Right ventricle myocardium inferior (tissue), 1 donor: ENCODE results near the gene SRP72. TPM values are rescaled to one million over a fixed set of nuclear protein-coding genes. Genes with fewer than 3 reads are reported as not detected.
A peak's percentile ranks its signal among the peaks of the same experiment; 100 is the strongest.
"Not testable (repeated sequence)": the region's sequence is repeated elsewhere in the genome, so short reads cannot be mapped to it uniquely, and the experiment has no call there.

ENCODE experiments used
- ATAC-seq: fragments of 200-7000 bp; cut with Tn5 transposase; one replicate; pipeline ENCODE4 v1.9.1; 2020; ENCODE audit warnings: mild to moderate bottlenecking, moderate library complexity
- DNase-seq: peaks from one replicate; pipeline ENCODE4 v3.0.0; 2021; ENCODE audit errors: missing footprints
- intact Hi-C: fragments of 100-400 bp; cut with DNase I; formaldehyde crosslinking; loops from one replicate; pipeline ENCODE4 v1.11.0; 2022
- long read RNA-seq: library from polyadenylated mRNA; unstranded; transcript quantifications from one replicate; pipeline ENCODE4 v2.0.0, GENCODE V29; 2021
- total RNA-seq: library from RNA; stranded (reverse); fragmentation: NEBNext Ultra II Directional; extraction: Animal tissue kit (Norgen Biotek cat#: 25700); gene quantifications from one replicate; pipeline ENCODE4 v1.2.1, GENCODE V29; 2021
- donor health status: DM: no; HTN: yes; CAD: no; lungs with severe emphysema.

The SRP72 gene
- total RNA-seq: 32.4 TPM
- long read RNA-seq, full-length matches to known transcripts: 12 of 15 reads
- long read RNA-seq, partial matches to known transcripts: 3 of 15 reads
- long read RNA-seq, other reads (novel, unspliced or antisense): 0 of 15 reads

- DNase-seq: peak; percentile 94
- intact Hi-C loops: no loop called here
- ATAC-seq: peak; percentile 98
Measured at GRCh38 chr4:56467284-56468096, at the start of gene SRP72. Gene SRP72, plus strand, starts transcription at chr4:56467617. Its CDS starts 19 bp downstream, at chr4:56467636.

GRCh38 chr4:56424176-56424575 lies 43.2 kb upstream of the SRP72 start:
- intact Hi-C loops: loop anchor here (10.0 kb wide), 1 partner anchor 411 kb away; no protein-coding TSS in a partner anchor
- DNase-seq (no peak), ATAC-seq (no peak)

GRCh38 chr4:56424697-56425514 lies 42.5 kb upstream of the SRP72 start:
- intact Hi-C loops: loop anchor here (5.0 to 10.0 kb wide), 2 partner anchors 117 to 410 kb away; no protein-coding TSS in a partner anchor
- ATAC-seq (peak; percentile 34), DNase-seq (no peak)

- DNase-seq (no peak), ATAC-seq (no peak)
- intact Hi-C loops: loop anchor here (5.0 to 10.0 kb wide), 2 partner anchors 117 to 409 kb away; no protein-coding TSS in a partner anchor
Measured at GRCh38 chr4:56425518-56425917, 41.9 kb upstream of the SRP72 start.

GRCh38 chr4:56426273-56426672 lies 41.1 kb upstream of the SRP72 start:
- intact Hi-C loops: loop anchor here (5.0 to 10.0 kb wide), 2 partner anchors 116 to 409 kb away; no protein-coding TSS in a partner anchor
- no peak for DNase-seq
- ATAC-seq: no peak

GRCh38 chr4:56427179-56427578 lies 40.2 kb upstream of the SRP72 start:
- ATAC-seq (no peak), DNase-seq (no peak)
- intact Hi-C loops: loop anchor here (5.0 to 10.0 kb wide), 2 partner anchors 115 to 408 kb away; no protein-coding TSS in a partner anchor

- DNase-seq (no peak), ATAC-seq (no peak)
- intact Hi-C loops: loop anchor here (10.0 kb wide), 1 partner anchor 475 kb away; the partner anchor contains the start of gene REST
Measured at GRCh38 chr4:56430203-56430602, 37.2 kb upstream of the SRP72 start.

- no peak for ATAC-seq
- no peak for DNase-seq
- intact Hi-C loops: loop anchor here (10.0 kb wide), 1 partner anchor 472 kb away; the partner anchor contains the start of gene REST
Measured at GRCh38 chr4:56433280-56433679, 34.1 kb upstream of the SRP72 start.

- intact Hi-C loops: loop anchor here (10.0 kb wide), 1 partner anchor 470 kb away; the partner anchor contains the start of gene REST
- ATAC-seq: peak; percentile 8
- DNase-seq: peak; percentile 84
Measured at GRCh38 chr4:56434599-56435139, 32.7 kb upstream of the SRP72 start.

GRCh38 chr4:56435140-56435926 lies 32.1 kb upstream of the SRP72 start, which contains the start of gene PPAT:
Gene PPAT, minus strand, starts transcription at chr4:56435615. Its CDS starts 138 bp downstream, at chr4:56435477.
- ATAC-seq (peak; percentile 98), DNase-seq (peak; percentile 99)
- intact Hi-C loops: loop anchor here (10.0 kb wide), 1 partner anchor 469 kb away; the partner anchor contains the start of gene REST

GRCh38 chr4:56438766-56439165 lies 28.7 kb upstream of the SRP72 start:
- ATAC-seq (no peak), DNase-seq (no peak)
- intact Hi-C loops: loop anchor here (10.0 kb wide), 1 partner anchor 466 kb away; the partner anchor contains the start of gene REST

- intact Hi-C loops: no loop called here
- ATAC-seq (no peak), DNase-seq (no peak)
Measured at GRCh38 chr4:56440983-56441382, 26.4 kb upstream of the SRP72 start.

GRCh38 chr4:56444719-56445118 lies 22.7 kb upstream of the SRP72 start:
- intact Hi-C loops: no loop called here
- no peak for DNase-seq
- ATAC-seq: no peak

GRCh38 chr4:56445699-56446098 lies 21.7 kb upstream of the SRP72 start:
- ATAC-seq (no peak), DNase-seq (no peak)
- intact Hi-C loops: no loop called here

GRCh38 chr4:56448301-56448700 lies 19.1 kb upstream of the SRP72 start:
- intact Hi-C loops: no loop called here
- ATAC-seq (no peak), DNase-seq (no peak)

GRCh38 chr4:56449475-56449874 lies 17.9 kb upstream of the SRP72 start:
- intact Hi-C loops, DNase-seq, ATAC-seq: not testable (repeated sequence)

GRCh38 chr4:56450342-56450741 lies 17.1 kb upstream of the SRP72 start:
- no peak for DNase-seq
- no peak for ATAC-seq
- intact Hi-C loops: no loop called here

GRCh38 chr4:56460085-56460484 lies 7.3 kb upstream of the SRP72 start:
- DNase-seq (no peak), ATAC-seq (no peak)
- intact Hi-C loops: no loop called here
